Natural killer cell (primary cell): Measurements from ENCODE around the gene FLT3LG. TPM values are rescaled to one million over a fixed set of nuclear protein-coding genes. Genes with fewer than 3 reads are reported as not detected.

Experiments
- ATAC-seq, 3 donors: fragments of 150-1000 bp in 2 of 3; fragments of 200-7000 bp in 1 of 3; cut with Tn5 transposase; 1 replicate in 1 of 3; 2 replicates in 2 of 3; pipeline ENCODE4 v1.10.0; 2021; ENCODE audit warnings: mild to moderate bottlenecking in 2 of 3, moderate library complexity in 2 of 3
- DNase-seq, 2 donors: peaks; one replicate each; pipeline versions ENCODE4 v3.0.0 to v3.0.0-alpha.2; 2013 to 2021; ENCODE audit warnings: mixed read lengths in 1 of 2
- H3K27ac ChIP-seq: one replicate; pipeline ENCODE4 v1.5.1; 2013; ENCODE audit warnings: mild to moderate bottlenecking, low read length
- H3K27me3 ChIP-seq: one replicate; pipeline ENCODE4 v1.6.1; 2013; ENCODE audit warnings: low read length; ENCODE audit not compliant: control insufficient read depth, insufficient read depth
- H3K36me3 ChIP-seq: one replicate; pipeline ENCODE4 v1.6.1; 2013; ENCODE audit warnings: low read length; ENCODE audit not compliant: control insufficient read depth, insufficient read depth
- H3K4me1 ChIP-seq: one replicate; pipeline ENCODE4 v1.6.1; 2013; ENCODE audit warnings: low read length; ENCODE audit not compliant: control insufficient read depth, insufficient read depth
- H3K4me3 ChIP-seq: one replicate; pipeline ENCODE4 v1.5.1; 2013; ENCODE audit warnings: low read length
- H3K9me3 ChIP-seq: one replicate; pipeline ENCODE4 v1.6.1; 2013; ENCODE audit warnings: low read length; ENCODE audit not compliant: control insufficient read depth, insufficient read depth
- H3K27ac Mint-ChIP-seq, 2 donors: one replicate each; pipeline ENCODE4 v1.8.0; 2022; ENCODE audit warnings: mild to moderate bottlenecking in 2 of 2, mixed read lengths in 2 of 2, moderate library complexity in 1 of 2
- H3K27me3 Mint-ChIP-seq, 2 donors: one replicate each; pipeline ENCODE4 v1.8.0; 2022; ENCODE audit warnings: low read depth in 2 of 2, mixed read lengths in 2 of 2
- H3K36me3 Mint-ChIP-seq: one replicate; pipeline ENCODE4 v1.8.0; 2022; ENCODE audit warnings: mixed read lengths
- H3K4me1 Mint-ChIP-seq, 2 donors: one replicate each; pipeline ENCODE4 v1.8.0; 2022; ENCODE audit warnings: mixed read lengths in 2 of 2
- H3K4me3 Mint-ChIP-seq: one replicate; pipeline ENCODE4 v1.8.0; 2022; ENCODE audit warnings: mild to moderate bottlenecking, moderate library complexity, mixed read lengths
- H3K9me3 Mint-ChIP-seq, 2 donors: one replicate each; pipeline ENCODE4 v1.8.0; 2022; ENCODE audit warnings: mixed read lengths in 2 of 2
- WGBS: methylation state at CpG from one replicate; pipeline ENCODE4 v1.1.7; 2013; ENCODE audit warnings: missing lambda C conversion rate; ENCODE audit not compliant: insufficient coverage; 5-methylcytosine and 5-hydroxymethylcytosine counted together
- intact Hi-C: fragments of 100-400 bp; cut with micrococcal nuclease; formaldehyde crosslinking; loops from one replicate; pipeline ENCODE4 v1.14.2; 2022
- total RNA-seq, 4 donors: library from RNA; stranded (reverse); fragments of 120-200 nt in 1 of 4; gene quantifications; one replicate each; pipeline versions ENCODE4 v1.2.3 to v1.2.4, GENCODE V29; 2013 to 2022
- TF ChIP-seq, protein P1 (sequence below): fragments of 200-600 bp; IDR thresholded peaks from one replicate; pipeline ENCODE4 v1.8.0; 2022; ENCODE audit warnings: antibody characterized with exemption

The FLT3LG gene
- total RNA-seq, 3 donors from 2014 or later (not counting 1 experiment from before 2014, with no cell fraction given): 44.7 to 65.7 (median 64.8) TPM

GRCh38 chr19:49503582-49503962 is 29.6 kb downstream of the FLT3LG start:
- H3K9me3 Mint-ChIP-seq: no peaks in the 10 kb centered on the region
- 93% methylated on average over 9 of the region's 9 CpGs for WGBS
- Histone ChIP-seq H3K27ac (no peak overlapping the region), H3K36me3 (peaks cover 13% of the 10 kb centered on the region), H3K4me3 (no peak overlapping the region), H3K9me3 (no peaks in the 10 kb centered on the region), H3K4me1 (peaks cover 54% of the 10 kb centered on the region), H3K27me3 (no peaks in the 10 kb centered on the region)
- ATAC-seq (no peak), DNase-seq (no peak)
- peaks cover 28 to 42% of the 10 kb centered on the region in 2 donors for H3K4me1 Mint-ChIP-seq
- no peak overlapping the region for H3K27ac Mint-ChIP-seq
- no peaks in the 10 kb centered on the region for H3K27me3 Mint-ChIP-seq
- intact Hi-C loops: loop anchor here (1.0 kb wide), 1 partner anchor 177 kb away; no protein-coding TSS in a partner anchor
- H3K4me3 Mint-ChIP-seq: no peak overlapping the region
- no peaks in the 10 kb centered on the region for H3K36me3 Mint-ChIP-seq
- TF ChIP-seq, protein P1, sequence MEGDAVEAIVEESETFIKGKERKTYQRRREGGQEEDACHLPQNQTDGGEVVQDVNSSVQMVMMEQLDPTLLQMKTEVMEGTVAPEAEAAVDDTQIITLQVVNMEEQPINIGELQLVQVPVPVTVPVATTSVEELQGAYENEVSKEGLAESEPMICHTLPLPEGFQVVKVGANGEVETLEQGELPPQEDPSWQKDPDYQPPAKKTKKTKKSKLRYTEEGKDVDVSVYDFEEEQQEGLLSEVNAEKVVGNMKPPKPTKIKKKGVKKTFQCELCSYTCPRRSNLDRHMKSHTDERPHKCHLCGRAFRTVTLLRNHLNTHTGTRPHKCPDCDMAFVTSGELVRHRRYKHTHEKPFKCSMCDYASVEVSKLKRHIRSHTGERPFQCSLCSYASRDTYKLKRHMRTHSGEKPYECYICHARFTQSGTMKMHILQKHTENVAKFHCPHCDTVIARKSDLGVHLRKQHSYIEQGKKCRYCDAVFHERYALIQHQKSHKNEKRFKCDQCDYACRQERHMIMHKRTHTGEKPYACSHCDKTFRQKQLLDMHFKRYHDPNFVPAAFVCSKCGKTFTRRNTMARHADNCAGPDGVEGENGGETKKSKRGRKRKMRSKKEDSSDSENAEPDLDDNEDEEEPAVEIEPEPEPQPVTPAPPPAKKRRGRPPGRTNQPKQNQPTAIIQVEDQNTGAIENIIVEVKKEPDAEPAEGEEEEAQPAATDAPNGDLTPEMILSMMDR: no peak

- Histone ChIP-seq H3K27me3 (no peaks in the 10 kb centered on the region), H3K27ac (no peak overlapping the region), H3K4me3 (no peak overlapping the region), H3K4me1 (peaks cover 31% of the 10 kb centered on the region), H3K36me3 (no peaks in the 10 kb centered on the region), H3K9me3 (no peaks in the 10 kb centered on the region)
- Mint-ChIP-seq H3K36me3 (no peaks in the 10 kb centered on the region), H3K4me1 (peaks cover 12 to 20% of the 10 kb centered on the region in 2 donors), H3K4me3 (no peak overlapping the region), H3K27me3 (no peaks in the 10 kb centered on the region), H3K9me3 (no peaks in the 10 kb centered on the region), H3K27ac (no peak overlapping the region)
- intact Hi-C loops: loop anchor here (1.0 kb wide), 2 partner anchors 41 to 64 kb away; no protein-coding TSS in a partner anchor
- WGBS: 21% methylated on average over 8 of the region's 8 CpGs
- DNase-seq (peak; percentile 63 to 90), ATAC-seq (peak; percentile 83 to 90 (median 88))
- TF ChIP-seq, protein P1: peak; percentile 74
Measured at GRCh38 chr19:49506575-49507105, 32.6 kb downstream of the FLT3LG start.

DNA sequence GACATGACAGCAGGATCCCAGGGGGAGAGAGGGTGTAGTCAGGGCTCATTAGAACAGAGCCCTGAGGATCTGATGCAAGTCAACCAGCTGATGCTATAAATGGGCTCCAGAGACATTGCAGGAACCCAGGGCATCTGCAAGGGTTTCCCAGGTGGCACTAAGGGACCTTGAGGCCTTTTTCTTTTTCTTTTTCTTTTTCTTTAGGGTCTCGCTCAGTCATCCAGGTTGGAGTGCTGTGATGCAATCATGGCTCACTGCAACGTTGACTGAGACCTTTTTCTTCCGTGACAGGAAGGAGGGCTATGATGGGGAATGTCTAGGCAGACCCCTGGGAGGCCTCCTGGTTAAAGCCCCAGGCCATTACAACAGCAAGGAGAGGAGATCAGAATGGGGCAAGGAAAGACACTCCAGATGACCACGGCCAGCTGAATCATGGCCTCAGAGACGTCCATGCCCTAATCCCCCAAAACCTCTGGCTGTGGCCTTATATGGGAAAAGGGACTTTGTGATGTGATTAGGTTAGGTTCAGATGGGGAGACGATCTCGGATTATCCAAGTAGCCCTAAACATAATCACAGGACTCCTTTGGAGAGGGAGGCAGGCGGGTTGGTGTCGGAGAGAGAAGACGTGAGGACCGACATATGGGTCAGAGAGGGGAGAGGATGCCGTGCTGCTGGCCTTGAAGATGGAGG is 33.9 kb downstream of the FLT3LG start:
- no peak for DNase-seq
- no peak overlapping the region for H3K4me3 Mint-ChIP-seq
- Histone ChIP-seq H3K4me1 (peaks cover 32% of the 10 kb centered on the region), H3K4me3 (no peak overlapping the region), H3K27ac (no peak overlapping the region), H3K36me3 (no peaks in the 10 kb centered on the region), H3K9me3 (no peaks in the 10 kb centered on the region), H3K27me3 (no peaks in the 10 kb centered on the region)
- 89% methylated on average over 12 of the region's 12 CpGs for WGBS
- no peaks in the 10 kb centered on the region for H3K9me3 Mint-ChIP-seq
- ATAC-seq: no peak
- H3K27ac Mint-ChIP-seq: no peak overlapping the region
- no peaks in the 10 kb centered on the region for H3K36me3 Mint-ChIP-seq
- TF ChIP-seq, protein P1: no peak
- H3K27me3 Mint-ChIP-seq: no peaks in the 10 kb centered on the region
- intact Hi-C loops: no loop called here
- peaks cover 17 to 27% of the 10 kb centered on the region in 2 donors for H3K4me1 Mint-ChIP-seq
